GM10266 (cell line): ENCODE measurements around the gene NKX2-8.

Source experiments
- DNase-seq: peaks from one replicate; pipeline ENCODE4 v3.0.0; 2012; ENCODE audit errors: extremely low spot score
- TF ChIP-seq, protein P1 (sequence below): IDR thresholded peaks from 2 replicates; pipeline ENCODE4 v1.5.1; 2012; ENCODE audit warnings: mild to moderate bottlenecking, low read depth; ENCODE audit not compliant: control insufficient read depth, insufficient read depth; ENCODE audit errors: missing control alignments

NKX2-8 gene

DNA sequence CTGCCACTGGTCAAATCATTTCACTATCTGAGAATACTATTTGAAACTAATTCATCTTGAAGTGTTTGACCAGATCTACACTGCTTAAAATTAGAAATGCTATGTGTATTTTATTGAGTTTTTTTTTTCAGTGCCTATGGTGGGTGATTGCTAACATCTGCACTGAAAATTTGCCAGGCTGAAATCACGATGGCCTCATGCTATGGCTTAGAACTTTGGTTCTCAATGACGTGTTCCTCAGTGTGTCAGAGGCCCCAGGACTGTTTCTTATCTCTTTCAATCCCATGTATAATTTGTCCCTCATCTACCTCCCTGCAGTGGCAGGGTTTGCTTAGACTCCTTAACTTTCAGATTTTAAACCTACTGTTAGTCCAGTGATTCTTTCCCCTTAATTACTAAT is 36.2 kb upstream of the NKX2-8 start:
- TF ChIP-seq, protein P1, sequence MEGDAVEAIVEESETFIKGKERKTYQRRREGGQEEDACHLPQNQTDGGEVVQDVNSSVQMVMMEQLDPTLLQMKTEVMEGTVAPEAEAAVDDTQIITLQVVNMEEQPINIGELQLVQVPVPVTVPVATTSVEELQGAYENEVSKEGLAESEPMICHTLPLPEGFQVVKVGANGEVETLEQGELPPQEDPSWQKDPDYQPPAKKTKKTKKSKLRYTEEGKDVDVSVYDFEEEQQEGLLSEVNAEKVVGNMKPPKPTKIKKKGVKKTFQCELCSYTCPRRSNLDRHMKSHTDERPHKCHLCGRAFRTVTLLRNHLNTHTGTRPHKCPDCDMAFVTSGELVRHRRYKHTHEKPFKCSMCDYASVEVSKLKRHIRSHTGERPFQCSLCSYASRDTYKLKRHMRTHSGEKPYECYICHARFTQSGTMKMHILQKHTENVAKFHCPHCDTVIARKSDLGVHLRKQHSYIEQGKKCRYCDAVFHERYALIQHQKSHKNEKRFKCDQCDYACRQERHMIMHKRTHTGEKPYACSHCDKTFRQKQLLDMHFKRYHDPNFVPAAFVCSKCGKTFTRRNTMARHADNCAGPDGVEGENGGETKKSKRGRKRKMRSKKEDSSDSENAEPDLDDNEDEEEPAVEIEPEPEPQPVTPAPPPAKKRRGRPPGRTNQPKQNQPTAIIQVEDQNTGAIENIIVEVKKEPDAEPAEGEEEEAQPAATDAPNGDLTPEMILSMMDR = no peak
- DNase-seq = no peak

DNA sequence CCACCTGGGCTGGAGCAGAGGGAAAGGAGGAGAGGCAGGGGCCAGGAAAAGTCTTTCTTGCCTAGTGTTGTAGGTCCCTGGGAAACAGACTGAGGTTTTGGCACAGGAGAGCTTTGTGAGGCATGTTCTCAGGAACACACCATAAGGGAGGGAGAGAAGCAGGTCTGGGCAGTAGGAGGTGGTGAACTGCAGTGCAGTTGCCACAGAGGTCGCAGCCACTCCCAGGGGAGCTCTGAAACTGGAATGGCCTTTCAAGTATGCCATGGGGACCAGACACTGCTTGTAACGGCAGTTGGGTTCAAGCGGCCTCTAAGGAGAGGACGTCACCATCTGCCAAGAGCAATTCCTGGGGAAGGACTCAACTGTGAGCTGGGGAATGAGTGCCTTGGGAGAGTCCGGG is 35.4 kb upstream of the NKX2-8 start:
- TF ChIP-seq, protein P1 = no peak
- no peak for DNase-seq

DNA sequence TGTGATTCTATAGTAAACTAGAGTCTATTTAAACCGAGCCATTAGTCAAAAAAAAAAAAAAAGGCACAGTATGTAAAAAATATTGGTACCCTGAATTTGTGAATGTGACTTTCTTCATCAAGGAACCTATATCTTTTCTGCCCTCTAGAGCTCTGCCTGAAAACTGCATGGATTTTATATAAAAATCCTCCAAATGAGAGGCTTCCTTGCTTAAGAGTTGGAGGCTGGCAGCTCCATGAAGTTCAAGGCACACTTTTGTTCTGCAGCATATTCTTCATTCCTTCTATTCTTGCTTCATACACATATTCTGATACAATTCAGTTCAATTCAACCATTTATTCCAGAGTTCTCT is 23.1 kb upstream of the NKX2-8 start:
- TF ChIP-seq, protein P1 = no peak
- no peak for DNase-seq

DNA sequence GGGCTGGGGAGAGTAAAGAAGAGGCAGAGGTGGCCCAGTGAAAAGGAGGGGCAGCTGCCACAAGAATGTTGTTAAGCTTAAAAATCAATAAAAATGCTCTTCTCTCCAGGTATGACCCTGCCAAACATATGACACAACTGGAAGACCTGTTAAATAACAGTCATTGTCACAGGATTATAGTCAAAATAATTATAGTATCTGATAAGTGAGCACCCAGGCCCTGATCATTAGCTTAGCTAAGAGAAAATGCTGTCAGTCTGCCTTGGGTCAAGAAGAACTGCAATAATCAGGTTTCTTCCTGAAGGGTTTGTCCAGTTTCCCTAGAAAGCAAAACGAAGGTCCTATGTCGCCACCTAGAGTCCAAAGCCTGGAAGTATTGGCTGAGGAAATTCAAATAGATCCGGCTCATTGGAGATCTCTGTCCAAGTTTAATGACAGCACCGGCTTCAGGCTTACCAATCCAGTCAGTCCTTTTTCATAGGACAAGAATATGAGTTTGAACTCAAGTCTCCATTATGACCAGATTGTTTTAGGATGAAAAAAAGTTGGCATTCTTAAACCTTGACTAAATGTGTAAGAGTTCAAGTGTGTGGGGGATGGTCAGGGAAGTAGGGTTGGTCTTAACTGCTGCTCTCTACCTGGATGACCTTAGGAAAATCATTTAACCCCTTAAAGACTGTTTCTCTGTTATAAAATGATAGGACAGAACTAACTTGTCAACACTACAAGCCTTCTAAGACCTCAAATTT is 22.5 kb upstream of the NKX2-8 start:
- TF ChIP-seq, protein P1 = peak; percentile 82
- DNase-seq = peak; percentile 65

DNA sequence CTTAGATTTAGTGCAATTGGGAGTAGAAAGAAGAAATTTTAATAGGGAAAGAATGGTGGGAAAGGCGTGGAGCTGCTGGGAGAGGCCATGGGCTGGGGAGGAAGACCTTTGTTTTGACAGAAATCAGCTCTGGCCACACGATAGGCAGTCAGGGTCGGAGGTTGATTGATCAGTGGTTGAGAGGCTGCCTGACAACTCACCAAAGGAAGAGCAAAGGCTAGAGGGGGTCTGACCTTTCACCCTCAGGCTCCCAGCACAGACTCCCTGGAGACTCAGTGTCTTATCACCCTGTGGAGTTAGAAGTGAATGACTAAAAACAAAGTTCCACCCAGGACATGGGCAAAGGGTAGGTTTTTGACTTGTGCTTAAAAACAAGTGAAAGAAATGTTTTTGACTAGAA is 18.0 kb upstream of the NKX2-8 start:
- no peak for DNase-seq
- TF ChIP-seq, protein P1 = no peak

DNA sequence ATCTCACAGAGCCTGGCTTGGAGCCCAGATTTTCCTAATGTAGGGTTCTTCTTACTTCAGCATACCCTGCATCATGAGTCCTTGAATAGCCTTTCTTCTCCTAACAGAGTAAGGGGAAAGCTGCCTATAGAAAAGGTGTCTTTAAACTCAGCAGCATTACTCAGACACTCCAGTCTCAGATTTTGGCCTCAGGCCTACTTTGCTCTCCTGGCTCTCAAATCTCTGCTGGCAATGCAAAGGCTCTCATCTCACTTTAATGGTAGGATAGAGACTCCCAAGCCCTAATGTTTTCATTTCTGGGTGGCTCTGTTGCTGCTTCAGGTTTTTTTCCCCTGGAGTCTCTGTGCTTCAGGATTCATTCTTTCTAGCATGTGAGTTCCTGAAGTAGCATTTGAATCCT is 9.1 kb upstream of the NKX2-8 start:
- TF ChIP-seq, protein P1 = no peak
- DNase-seq = no peak

DNA sequence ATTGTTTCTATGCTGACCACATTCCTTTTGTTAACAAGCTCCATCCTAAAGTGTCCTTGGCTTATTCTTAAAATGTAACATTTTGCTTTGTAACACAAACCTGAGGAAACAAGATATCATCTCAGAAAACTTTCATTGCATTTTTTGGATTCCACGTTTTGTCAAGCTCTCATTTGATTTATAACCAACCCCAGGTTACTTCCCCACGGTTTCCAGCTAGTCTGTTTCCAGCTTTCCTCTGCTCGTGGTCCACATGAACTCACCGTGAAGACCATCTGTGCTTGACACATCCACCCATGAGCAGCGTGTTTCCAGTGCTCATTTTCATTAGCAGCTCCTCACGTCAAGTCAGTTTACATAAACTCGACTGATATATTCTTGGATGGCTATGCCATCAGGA is 6.4 kb upstream of the NKX2-8 start:
- TF ChIP-seq, protein P1 = no peak

More for the DNA sequence above, 6.4 kb upstream of the NKX2-8 start:
- no peak for DNase-seq
